NCI-H82 treated with DMSO at 0.1 percent for 48 hours (cell line): Measurements from ENCODE around the gene PKMYT1.

Experiments
- DNase-seq: peaks from one replicate; lab custom pipeline; 2025; ENCODE audit not compliant: unreplicated experiment; lab: John Stamatoyannopoulos, UW

The PKMYT1 gene

DNA sequence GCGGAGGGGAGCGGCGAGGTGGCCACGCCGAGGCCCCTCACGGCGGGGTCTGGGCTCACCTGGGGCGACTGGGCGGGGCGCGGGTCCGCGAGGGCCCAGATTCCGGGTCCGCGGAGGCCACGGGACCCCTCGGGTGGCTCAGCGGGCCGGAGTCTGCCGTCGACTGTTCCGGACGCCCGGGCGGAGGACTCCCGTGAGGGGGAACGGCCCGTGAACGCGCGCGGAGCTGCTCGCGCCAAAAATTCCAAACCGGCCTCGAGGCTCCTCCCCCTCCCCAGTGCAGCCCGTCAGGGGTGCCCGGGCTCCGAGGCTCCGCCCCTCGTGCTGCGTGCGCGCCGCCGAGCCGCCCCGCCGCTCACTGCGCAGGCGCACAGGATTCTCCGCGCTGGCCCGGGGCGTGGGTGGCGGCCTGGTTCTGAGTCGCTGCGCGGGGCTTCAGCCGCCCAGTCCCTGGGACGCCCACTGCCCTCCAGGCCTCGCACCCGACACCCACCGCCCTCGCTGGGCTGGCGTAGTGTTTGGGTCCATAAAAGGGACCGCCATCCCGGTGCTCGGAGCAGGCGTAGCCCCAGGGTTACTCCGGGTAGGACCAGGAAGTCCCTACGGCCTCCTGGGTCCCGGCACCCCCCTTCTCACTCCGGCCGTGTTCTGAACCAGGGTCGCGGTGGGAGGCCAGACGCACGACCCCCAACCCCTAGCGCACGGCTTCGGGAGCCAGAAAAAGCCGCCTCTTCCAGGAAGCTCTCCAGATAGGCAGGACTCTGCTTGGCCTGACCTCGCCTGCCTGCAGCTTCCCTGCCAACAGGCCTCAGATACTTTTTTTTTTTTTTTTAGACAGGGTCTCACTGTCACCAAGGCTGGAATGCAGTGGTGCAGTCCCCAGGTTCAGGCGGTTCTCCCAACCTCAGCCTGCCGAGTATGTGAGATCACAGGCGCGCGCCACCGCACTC is at the start of gene PKMYT1:
TSS of gene PKMYT1 (minus strand) at position 220 of the 950 bp plus-strand sequence. CDS start 789 bp downstream, outside the sequence.
- peak; percentile 56 for DNase-seq

DNA sequence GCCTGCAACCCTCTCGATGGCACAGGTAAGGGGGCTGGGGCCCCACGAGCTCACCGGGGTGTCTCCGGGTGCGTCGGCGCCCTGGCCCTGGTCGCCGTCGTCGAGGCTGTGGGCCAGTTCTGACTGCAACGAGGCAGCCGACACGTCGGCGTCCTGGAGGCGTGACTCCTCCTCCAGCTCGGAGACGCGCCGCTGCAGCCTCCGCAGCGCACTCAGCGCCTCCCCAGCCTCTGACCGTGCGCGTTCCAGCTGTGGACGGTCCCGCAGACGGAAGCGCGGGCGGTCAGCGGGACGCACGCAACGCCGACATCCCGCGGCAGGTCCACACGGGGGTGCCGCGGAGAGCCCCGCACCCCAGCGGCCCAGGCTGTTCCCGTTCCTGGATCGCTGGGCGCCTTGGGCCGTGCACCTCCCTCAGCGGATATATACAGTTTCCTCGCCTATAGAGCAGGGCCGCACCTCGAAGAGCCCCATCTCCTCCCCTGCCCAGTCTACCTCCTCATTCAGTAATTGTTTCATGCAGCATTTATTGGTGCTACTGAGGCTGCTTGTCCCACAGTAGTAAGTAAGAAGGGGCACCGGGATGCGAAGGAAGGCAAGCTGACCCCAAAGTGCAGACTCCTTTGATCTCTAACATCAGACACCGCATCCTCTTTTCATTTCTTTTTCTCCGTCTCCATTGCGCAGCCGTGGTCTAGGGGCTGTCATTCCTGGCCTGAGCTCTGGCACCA is 49.4 kb upstream of the PKMYT1 start:
- DNase-seq = no peak

DNA sequence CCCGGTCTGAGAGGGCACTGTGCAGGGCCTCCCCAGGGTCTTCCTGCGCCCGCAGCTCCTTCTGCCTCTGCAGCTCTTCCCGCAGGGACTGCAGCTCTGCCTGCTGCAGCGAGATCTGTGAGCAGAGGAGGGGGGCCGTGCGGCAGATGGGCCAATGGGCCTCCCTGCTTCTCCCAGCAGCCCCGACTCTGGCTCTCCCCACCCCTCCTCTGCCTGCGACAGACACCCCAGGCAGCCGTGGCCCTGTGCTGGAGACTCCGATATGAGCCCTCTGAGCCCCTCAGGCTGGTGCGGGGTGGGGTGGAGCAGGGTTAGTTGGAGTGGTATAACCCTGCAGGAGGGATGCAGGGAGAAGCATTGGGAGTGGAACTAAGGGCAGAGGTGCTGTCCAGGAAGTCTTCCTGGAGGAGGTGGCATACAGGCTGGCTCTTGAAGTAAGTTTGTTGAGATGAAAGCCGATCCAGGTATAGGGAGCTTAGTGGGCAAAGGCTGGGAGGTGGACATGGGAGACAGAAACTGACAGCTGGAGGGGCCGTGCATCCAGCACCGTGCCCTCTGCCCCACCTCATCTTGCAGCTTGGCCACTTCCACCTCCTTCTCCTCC is 48.6 kb upstream of the PKMYT1 start:
- no peak for DNase-seq

DNA sequence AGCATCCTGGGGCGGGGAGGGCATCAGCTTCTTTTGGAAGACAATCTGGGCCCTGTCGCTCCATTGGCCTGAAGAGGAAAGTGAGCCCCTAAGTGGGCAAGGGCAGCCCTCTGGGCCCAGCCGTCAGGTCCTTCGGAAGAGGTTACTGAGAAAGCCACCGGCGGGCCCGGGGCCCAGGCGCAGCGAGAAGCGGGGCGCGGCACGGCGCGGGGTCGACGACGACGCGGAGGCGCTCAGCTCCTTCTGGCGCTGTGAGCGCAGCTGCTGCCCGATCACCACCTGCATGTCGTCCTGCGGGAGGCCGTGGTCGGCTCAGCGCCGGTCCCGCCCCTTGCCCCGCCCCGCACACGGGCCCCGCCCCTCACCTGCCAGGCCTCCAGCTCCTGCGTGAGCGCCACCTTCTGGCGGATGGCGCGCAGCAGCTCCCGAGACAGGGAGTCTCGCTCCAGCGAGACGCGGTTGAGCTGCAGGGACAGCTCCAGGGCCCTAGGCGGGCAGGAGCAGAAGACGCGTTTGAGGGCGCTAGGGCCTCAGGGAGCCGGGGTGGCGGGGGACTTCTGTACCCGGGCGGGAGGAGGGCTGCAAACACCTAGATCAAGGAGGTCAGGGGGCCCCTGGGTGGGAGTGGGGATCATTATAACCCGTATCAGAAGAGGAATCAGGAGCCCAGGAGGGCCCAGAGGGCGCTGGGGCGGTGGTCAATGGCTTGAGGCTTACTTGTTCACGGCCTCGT is 47.9 kb upstream of the PKMYT1 start:
- DNase-seq = peak; percentile 66

- no peak for DNase-seq
Observed at GRCh38 chr16:3027489-3027795, 47.2 kb upstream of the PKMYT1 start.

- no peak for DNase-seq
Observed at GRCh38 chr16:3026609-3027488, 46.6 kb upstream of the PKMYT1 start.

GRCh38 chr16:3026003-3026378 is 45.7 kb upstream of the PKMYT1 start:
- DNase-seq = no peak

DNA sequence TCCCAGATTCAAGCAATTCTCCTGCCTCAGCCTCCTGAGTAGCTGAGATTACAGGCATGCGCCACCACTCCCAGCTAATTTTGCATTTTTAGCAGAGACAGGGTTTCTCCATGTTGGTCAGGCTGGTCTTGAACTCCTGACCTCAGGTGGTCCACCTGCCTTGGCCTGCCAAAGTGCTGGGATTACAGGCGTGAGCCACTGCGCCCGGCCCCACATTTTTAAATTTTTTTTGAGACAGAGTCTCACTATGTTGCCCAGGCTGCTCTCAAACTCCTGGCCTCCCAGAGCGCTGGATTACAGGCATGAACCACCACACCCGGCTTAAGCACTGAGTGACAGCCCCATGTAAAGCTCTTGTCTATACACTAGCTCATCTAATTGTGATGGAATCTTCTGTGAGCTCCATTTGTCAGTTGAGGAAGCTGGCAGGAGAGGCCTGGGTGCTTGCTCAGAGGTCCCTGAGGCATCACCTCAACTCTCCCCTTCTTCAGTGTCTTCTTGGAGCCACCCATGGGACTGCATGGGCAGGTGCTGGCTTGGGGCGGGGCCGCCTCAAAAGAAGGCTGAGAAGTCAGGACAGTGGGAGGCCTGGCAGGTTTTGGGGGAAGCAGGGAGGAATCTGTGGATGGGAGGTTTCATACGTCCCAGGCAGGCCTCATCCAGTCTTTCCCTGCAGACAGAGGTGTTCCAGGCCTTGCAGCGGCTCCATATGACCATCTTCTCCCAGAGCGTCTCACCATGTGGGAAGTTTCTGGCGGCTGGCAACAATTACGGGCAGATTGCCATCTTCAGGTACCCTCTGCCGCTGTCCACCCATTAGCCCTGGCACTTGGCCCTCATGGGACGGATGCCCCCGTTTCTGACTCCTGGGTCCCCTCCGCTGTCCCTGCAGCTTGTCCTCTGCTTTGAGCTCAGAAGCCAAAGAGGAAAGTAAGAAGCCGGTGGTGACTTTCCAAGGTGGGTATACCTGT is 45.1 kb upstream of the PKMYT1 start:
- no peak for DNase-seq

- peak; percentile 94 for DNase-seq
Observed at GRCh38 chr16:3023669-3024478, 43.6 kb upstream of the PKMYT1 start, which contains the start of the genes HCFC1R1 and THOC6. Gene HCFC1R1 (minus strand): TSS chr16:3023942. CDS start chr16:3023941, 1 bp downstream. Gene THOC6 (plus strand): TSS chr16:3024035. CDS start chr16:3024327, 292 bp downstream.

DNA sequence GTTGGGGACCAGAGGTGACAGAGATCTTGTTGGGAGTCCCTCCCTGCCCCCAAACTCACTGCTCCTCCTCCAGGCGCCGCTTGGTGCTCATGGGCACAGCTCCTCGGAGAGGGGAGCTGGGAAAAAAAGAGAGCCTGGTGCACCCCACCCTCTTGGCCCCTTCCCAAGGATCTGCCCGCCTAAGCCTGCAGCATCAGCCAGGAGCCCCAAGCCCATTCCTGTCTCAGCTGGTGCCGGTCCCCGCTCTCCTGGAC is 43.1 kb upstream of the PKMYT1 start:
- DNase-seq = no peak

DNA sequence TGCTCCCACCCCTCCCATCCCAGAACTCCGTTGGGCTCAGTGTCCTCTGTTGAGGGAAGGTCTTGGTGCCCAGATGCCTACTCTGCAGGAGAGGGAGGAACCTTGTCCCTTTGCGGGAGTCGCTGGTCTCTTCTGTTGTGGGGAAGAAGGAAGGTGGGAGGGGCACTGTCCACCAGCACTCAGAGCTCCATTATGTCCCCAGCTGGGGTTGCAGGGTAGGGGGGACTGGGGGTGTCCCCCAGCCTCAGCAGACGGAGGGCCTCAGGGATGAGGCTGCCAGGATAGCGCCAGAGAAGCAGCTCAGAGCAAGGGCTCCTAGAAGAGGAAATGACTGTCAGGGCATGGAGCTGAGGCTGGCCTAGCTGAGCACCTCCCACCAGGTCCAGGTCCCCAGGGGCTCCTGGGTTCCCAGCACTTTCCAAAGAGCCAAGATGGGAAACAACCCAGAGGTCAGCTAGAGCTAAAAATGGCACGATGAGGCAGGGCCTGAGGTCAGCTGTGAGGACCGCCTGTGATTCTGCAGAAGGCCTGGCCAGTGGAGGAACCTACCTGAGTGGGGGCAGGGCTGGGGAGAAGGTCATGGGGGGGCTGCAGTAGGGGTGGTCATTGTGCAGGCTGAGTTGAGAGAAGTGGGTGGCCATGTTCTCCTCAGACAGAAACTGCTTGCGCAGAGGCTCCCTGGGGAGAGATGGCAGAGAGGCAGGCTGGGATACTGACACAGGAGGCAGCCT is 42.6 kb upstream of the PKMYT1 start:
- no peak for DNase-seq

- no peak for DNase-seq
Observed at GRCh38 chr16:3022208-3022683, 42.0 kb upstream of the PKMYT1 start.

- DNase-seq = peak; percentile 47
Observed at GRCh38 chr16:3021449-3022207, 41.4 kb upstream of the PKMYT1 start.

- DNase-seq = no peak
Observed at GRCh38 chr16:3020604-3021448, 40.6 kb upstream of the PKMYT1 start.

- DNase-seq = no peak
Observed at GRCh38 chr16:3020247-3020603, 40.0 kb upstream of the PKMYT1 start, which contains the start of gene TNFRSF12A. Gene TNFRSF12A (plus strand): TSS chr16:3020368. CDS start chr16:3020398, 30 bp downstream.
